GM13976 (cell line): Measurements from ENCODE around the gene CKM.

ENCODE experiments used
- DNase-seq: peaks from one replicate; pipeline ENCODE4 v3.0.0; 2012; ENCODE audit warnings: low spot score
- in situ Hi-C: fragments of 300-500 bp; cut with MboI; formaldehyde crosslinking; loops from one replicate; pipeline ENCODE4 v1.12.0; 2022; ENCODE audit warnings: low sequenced_read_pairs, mixed read lengths, inconsistent platforms; ENCODE audit not compliant: unreplicated experiment
- TF ChIP-seq, protein P1 (sequence below): IDR thresholded peaks from 2 replicates; pipeline ENCODE4 v1.5.1; 2012; ENCODE audit warnings: borderline replicate concordance, mild to moderate bottlenecking; ENCODE audit not compliant: insufficient read depth; ENCODE audit errors: extremely low read depth, missing control alignments, control extremely low read depth

The CKM gene

DNA sequence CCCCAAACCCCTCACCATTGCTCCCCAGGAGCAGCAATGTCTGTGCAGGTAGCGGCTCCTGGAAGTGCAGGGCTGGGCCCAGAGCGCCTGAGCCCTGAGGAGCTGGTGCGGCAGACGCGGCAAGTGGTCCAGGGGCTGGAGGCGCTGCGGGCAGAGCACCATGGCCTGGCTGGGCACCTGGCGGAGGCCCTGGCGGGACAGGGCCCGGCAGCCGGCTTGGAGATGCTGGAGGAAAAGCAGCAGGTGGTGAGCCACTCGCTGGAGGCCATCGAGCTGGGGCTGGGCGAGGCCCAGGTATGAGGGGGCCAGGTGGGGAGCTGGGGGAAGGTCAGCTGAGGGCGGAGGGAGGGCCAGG lies 22.8 kb upstream of the CKM start:
- no peak for DNase-seq
- TF ChIP-seq, protein P1, sequence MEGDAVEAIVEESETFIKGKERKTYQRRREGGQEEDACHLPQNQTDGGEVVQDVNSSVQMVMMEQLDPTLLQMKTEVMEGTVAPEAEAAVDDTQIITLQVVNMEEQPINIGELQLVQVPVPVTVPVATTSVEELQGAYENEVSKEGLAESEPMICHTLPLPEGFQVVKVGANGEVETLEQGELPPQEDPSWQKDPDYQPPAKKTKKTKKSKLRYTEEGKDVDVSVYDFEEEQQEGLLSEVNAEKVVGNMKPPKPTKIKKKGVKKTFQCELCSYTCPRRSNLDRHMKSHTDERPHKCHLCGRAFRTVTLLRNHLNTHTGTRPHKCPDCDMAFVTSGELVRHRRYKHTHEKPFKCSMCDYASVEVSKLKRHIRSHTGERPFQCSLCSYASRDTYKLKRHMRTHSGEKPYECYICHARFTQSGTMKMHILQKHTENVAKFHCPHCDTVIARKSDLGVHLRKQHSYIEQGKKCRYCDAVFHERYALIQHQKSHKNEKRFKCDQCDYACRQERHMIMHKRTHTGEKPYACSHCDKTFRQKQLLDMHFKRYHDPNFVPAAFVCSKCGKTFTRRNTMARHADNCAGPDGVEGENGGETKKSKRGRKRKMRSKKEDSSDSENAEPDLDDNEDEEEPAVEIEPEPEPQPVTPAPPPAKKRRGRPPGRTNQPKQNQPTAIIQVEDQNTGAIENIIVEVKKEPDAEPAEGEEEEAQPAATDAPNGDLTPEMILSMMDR: no peak
- in situ Hi-C loops: no loop called here

DNA sequence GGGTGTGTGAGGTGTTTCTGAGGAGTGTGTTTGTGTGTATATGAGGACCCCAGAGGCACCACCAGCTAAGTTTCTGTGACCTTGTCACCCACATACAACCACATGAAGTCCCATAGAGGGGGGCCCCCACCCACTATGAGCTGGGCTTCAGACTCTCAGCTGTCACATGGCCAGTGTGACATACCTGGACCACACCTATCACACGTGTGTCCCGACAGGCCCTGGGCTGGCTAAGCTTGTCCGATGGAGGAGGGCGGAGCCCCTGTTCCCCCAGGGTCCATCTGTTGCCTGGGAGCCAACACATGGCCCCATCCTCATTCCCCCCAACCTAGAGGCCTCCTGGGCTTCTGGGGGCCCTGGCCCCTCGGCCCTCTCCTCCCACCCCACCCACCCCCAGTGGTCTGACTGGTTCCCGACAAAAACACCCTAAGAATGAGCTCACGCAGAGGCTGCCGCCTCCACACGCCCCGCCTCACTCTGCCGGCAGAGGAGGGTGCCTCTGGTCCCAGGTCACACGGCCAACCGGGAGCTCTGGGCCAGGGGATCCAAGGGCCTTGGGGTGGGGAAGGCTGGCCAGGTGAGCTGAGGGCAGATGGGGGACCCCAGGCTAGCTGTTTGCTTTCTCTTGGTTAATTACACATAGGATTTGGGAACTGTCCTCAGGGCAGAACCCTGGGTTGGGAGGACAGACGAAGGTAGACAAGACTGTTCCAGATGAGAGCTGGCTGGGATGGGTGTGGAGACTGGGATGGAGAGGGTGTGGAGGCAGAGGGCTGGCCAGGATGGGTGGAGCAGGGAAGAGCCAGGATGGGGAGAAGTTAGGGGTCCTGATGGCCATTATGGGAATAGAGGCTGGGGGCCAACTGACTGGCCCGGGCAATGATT lies 22.2 kb upstream of the CKM start:
- in situ Hi-C loops: no loop called here
- TF ChIP-seq, protein P1: no peak
- no peak for DNase-seq

DNA sequence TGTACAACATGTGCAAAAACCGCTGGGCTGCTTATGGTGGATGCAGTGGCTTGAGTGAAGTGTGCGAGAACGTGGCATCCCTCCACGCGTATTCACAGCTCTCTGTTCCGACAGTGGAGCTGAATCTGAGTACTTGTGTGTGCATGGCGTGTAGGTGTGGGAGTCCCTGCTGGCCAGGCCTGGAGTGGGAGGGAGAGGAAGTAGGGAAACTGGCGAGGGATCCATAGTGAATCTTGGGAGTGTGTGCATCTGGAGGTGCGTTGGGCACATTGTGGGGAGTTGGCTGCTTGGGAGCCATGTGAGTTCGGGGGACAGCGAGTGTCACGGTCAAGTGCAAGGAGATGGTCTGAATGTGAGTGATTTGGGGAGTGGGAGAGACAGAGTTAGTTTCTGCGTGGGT lies 20.2 kb upstream of the CKM start:
- TF ChIP-seq, protein P1: no peak
- DNase-seq: no peak
- in situ Hi-C loops: no loop called here

- DNase-seq: no peak
- in situ Hi-C loops: no loop called here
- TF ChIP-seq, protein P1: no peak
These were observed 18.3 kb upstream of the CKM start for GRCh38 chr19:45340899-45341453.

GRCh38 chr19:45340232-45340898 lies 17.7 kb upstream of the CKM start, which contains the start of gene KLC3:
Gene KLC3 (plus strand): TSS chr19:45340750. CDS start chr19:45345542, 4,792 bp downstream.
- DNase-seq: peak; percentile 74
- TF ChIP-seq, protein P1: no peak
- in situ Hi-C loops: no loop called here

- TF ChIP-seq, protein P1: no peak
- DNase-seq: no peak
- in situ Hi-C loops: no loop called here
These were observed 17.0 kb upstream of the CKM start for GRCh38 chr19:45339629-45340028.
